HepG2 (cell line): ENCODE measurements around the gene ATP1A1. TPM values are rescaled to one million over a fixed set of nuclear protein-coding genes. Genes with fewer than 3 reads are reported as not detected.

Experiments used
- AGO2 ChIP-seq: fragments of 200-400 bp; formaldehyde crosslinking; optimal IDR thresholded peaks from 2 replicates; pipeline ENCODE3; 2017; ENCODE audit warnings: mild to moderate bottlenecking, low read depth, low read length, moderate library complexity
- ARID4A ChIP-seq: sonication (generic); formaldehyde crosslinking; IDR thresholded peaks from 2 replicates; pipeline ENCODE4 v1.5.0; 2020; ENCODE audit warnings: mild to moderate bottlenecking, missing genetic modification reagents, borderline replicate concordance
- CAMTA2 ChIP-seq: sonication (generic); formaldehyde crosslinking; IDR thresholded peaks from 2 replicates; pipeline ENCODE4 v1.4.0; 2020; ENCODE audit warnings: mild to moderate bottlenecking, missing genetic modification reagents, borderline replicate concordance
- FOXM1 ChIP-seq: sonication (generic); formaldehyde crosslinking; IDR thresholded peaks from 2 replicates; pipeline ENCODE4 v1.5.0; 2020; ENCODE audit warnings: missing genetic modification reagents
- GATAD2A ChIP-seq: IDR thresholded peaks from 2 replicates; pipeline ENCODE4 v1.6.1; 2016
- HNF4A ChIP-seq: sonication (generic); formaldehyde crosslinking; IDR thresholded peaks from 2 replicates; pipeline ENCODE4 v1.4.0; 2020; ENCODE audit warnings: missing genetic modification reagents
- MYNN ChIP-seq: sonication (generic); formaldehyde crosslinking; IDR thresholded peaks from 2 replicates; pipeline ENCODE4 v1.4.0; 2020; ENCODE audit warnings: mild to moderate bottlenecking, low read depth, missing genetic modification reagents
- PAXIP1 ChIP-seq: sonication (generic); formaldehyde crosslinking; conservative IDR thresholded peaks from 2 replicates; pipeline ENCODE4 v1.4.0; 2020; ENCODE audit warnings: mild to moderate bottlenecking, missing genetic modification reagents, moderate library complexity
- RFX1 ChIP-seq: fragments of 450-650 bp; IDR thresholded peaks from 2 replicates; pipeline ENCODE4 v1.6.1; 2017
- TCF7L2 ChIP-seq: IDR thresholded peaks from 2 replicates; pipeline ENCODE4 v1.6.1; 2011; ENCODE audit warnings: mild to moderate bottlenecking, low read depth, low read length, moderate library complexity
- YY1 ChIP-seq: IDR thresholded peaks from 2 replicates; pipeline ENCODE4 v1.6.1; 2011; ENCODE audit warnings: low read length, low read depth, moderate library complexity, mild to moderate bottlenecking; ENCODE audit not compliant: insufficient read depth, insufficient replicate concordance
- ZC3H13 ChIP-seq: sonication (generic); formaldehyde crosslinking; IDR thresholded peaks from 2 replicates; pipeline ENCODE4 v1.8.1; 2023; ENCODE audit warnings: mild to moderate bottlenecking, missing genetic modification reagents, moderate library complexity
- ZNF383 ChIP-seq: sonication (generic); formaldehyde crosslinking; IDR thresholded peaks from 2 replicates; pipeline ENCODE4 v1.4.0; 2020; ENCODE audit warnings: missing genetic modification reagents, mild to moderate bottlenecking, borderline replicate concordance
- ZNF547 ChIP-seq: sonication (generic); formaldehyde crosslinking; IDR thresholded peaks from 2 replicates; pipeline ENCODE4 v1.5.1; 2020; ENCODE audit warnings: mild to moderate bottlenecking, missing genetic modification reagents
- ZNF558 ChIP-seq: sonication (generic); formaldehyde crosslinking; IDR thresholded peaks from 2 replicates; pipeline ENCODE4 v1.9.0; 2022; ENCODE audit warnings: mild to moderate bottlenecking, missing genetic modification reagents, borderline replicate concordance
- ZNF687 ChIP-seq: sonication (generic); formaldehyde crosslinking; IDR thresholded peaks from 2 replicates; pipeline ENCODE4 v1.5.1; 2020; ENCODE audit warnings: mild to moderate bottlenecking, missing genetic modification reagents, moderate library complexity
- ZNF709 ChIP-seq: sonication (generic); formaldehyde crosslinking; IDR thresholded peaks from 2 replicates; pipeline ENCODE4 v1.5.0; 2020; ENCODE audit warnings: mild to moderate bottlenecking, missing genetic modification reagents
- ZNF816 ChIP-seq: sonication (generic); formaldehyde crosslinking; IDR thresholded peaks from 2 replicates; pipeline ENCODE4 v1.8.0; 2022; ENCODE audit warnings: missing genetic modification reagents, mild to moderate bottlenecking, borderline replicate concordance
- polyA plus RNA-seq, 8 experiments: library from polyadenylated mRNA; depleted of rRNA in 3 of 8; stranded (reverse) in 7 of 8; unstranded in 1 of 8; fragments of >200 nt; fragmentation: Illumina TruSeq in 4 of 8; extraction: Trizol in 4 of 8; gene quantifications; 2 replicates each; pipeline versions ENCODE4 v1.2.1 to v1.2.3, GENCODE V29; 2011 to 2016; ENCODE audit warnings: low read depth in 4 of 8, missing spikeins in 1 of 8, mixed read lengths in 1 of 8; ENCODE audit not compliant: insufficient read depth in 1 of 8
- total RNA-seq, 5 experiments: library from RNA; depleted of rRNA; stranded (reverse); fragments of >200 nt; fragmentation: Illumina TruSeq; extraction: Trizol; gene quantifications; 2 replicates each; pipeline ENCODE4 v1.2.3, GENCODE V29; 2016; ENCODE audit warnings: low read depth in 1 of 5

The ATP1A1 gene
- total and polyA plus RNA-seq, 2 of the 13 experiments (the other 11 are each of a cell fraction or from before 2014, with no cell fraction given): 280 to 705 TPM

DNA sequence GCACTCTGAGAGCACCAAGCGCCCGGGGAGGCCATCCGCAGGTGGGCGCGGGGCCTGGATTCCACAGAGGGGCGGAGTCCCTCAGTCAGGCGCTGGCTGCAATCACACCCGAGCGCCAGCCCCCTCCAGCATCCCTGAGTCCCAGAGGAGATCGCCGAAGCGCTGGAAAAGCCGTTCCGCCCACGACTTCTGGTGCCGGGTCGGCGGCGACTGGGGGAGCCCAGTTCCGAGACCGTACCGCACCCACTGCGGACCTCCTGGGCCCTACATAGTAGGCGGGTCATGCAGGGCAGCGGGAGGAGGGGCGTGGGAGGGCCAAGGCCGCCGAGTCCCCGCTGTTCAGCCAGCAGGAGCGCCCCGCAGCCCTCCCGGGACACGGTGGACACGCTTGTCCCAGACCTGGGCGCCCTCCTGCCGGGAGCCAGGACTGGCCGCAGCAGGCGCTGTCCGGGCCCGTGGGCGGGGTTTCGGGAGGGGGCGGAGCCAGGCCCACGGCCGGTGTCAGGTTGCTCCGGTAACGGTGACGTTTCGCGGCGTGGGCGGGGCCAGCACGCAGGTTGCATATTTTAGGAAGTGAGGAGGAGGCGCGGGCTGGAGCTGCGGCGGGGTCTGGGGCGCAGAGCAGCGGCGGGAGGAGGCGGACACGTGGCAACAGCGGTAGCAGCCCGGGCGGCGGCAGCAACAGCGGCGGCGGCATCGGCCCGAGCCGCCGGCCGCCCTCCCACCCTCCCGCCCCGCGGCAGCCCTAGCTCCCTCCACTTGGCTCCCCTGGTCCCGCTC is at the start of gene ATP1A1 (continued):
- TF ChIP-seq PAXIP1 (CRISPR knock-in tag) (no peak), ZC3H13 (CRISPR knock-in tag) (no peak), AGO2 (no peak), TCF7L2 (no peak), RFX1 (peak; percentile 68), ARID4A (CRISPR knock-in tag) (peak; percentile 83), MYNN (CRISPR knock-in tag) (no peak), ZNF816 (CRISPR knock-in tag) (no peak; the same call in 1 of the 2 replicates), ZNF709 (CRISPR knock-in tag) (peak; percentile 37; the same call in 1 of the 2 replicates), FOXM1 (CRISPR knock-in tag) (no peak), CAMTA2 (CRISPR knock-in tag) (no peak), GATAD2A (no peak), ZNF547 (CRISPR knock-in tag) (no peak), YY1 (peak; percentile 53), HNF4A (CRISPR knock-in tag) (no peak), ZNF558 (no peak), ZNF383 (CRISPR knock-in tag) (no peak), ZNF687 (CRISPR knock-in tag) (peak; percentile 78)
